HepG2 (cell line): Measurements from ENCODE around the gene SLC9A8. TPM values are rescaled to one million over a fixed set of nuclear protein-coding genes. Genes with fewer than 3 reads are reported as not detected.

ENCODE experiments used
- ATAC-seq: fragments of 200-7000 bp; cut with Tn5 transposase; 3 replicates; pipeline ENCODE4 v1.9.1; 2020; ENCODE audit warnings: mild to moderate bottlenecking, moderate library complexity
- BruUV-seq: library from RNA; stranded (reverse); fragments of 400-500 nt; replicated peaks from 2 replicates; lab custom pipeline; 2021; lab: Mats Ljungman, UMichigan
- CTCF ChIA-PET: fragments of 300-600 bp; formaldehyde crosslinking; extraction: SDS; loops from one replicate; lab custom pipeline; 2021; ENCODE audit warnings: low total read pairs, inconsistent platforms, low intra/inter-chr PET ratio; lab: Yijun Ruan, JAX
- POLR2A ChIA-PET: fragments of 350-600 bp; sonication (Branson Sonifier 250); formaldehyde crosslinking; loops from one replicate; lab custom pipeline; 2020; ENCODE audit warnings: antibody characterized with exemption, inconsistent platforms; lab: Yijun Ruan, JAX
- DNase-seq: peaks from one replicate; pipeline ENCODE4 v3.0.0-alpha.2; 2015; ENCODE audit warnings: low spot score
- FAIRE-seq: peaks from 3 replicates; lab custom pipeline; 2011; peaks lifted over from hg19 to GRCh38; lab: Jason Lieb, UNC
- H2AFZ ChIP-seq: one replicate; pipeline ENCODE4 v1.6.1; 2011; ENCODE audit warnings: low read length, inconsistent platforms
- H3K27ac ChIP-seq: fragments of 300-600 bp; 3 replicates; pipeline ENCODE4 v1.8.0; 2011; ENCODE audit warnings: mixed run types, mild to moderate bottlenecking, mixed read lengths, low read length, inconsistent platforms; ENCODE audit not compliant: insufficient read depth; ENCODE audit errors: extremely low read length
- H3K27me3 ChIP-seq, 2 experiments: fragments of 200-600 bp in 1 of 2; 2 replicates in 1 of 2; 3 replicates in 1 of 2; pipeline versions ENCODE4 v1.6.0 to v1.8.0; 2011; ENCODE audit warnings: low read length in 2 of 2, mild to moderate bottlenecking in 2 of 2, moderate library complexity in 2 of 2, inconsistent platforms in 1 of 2; ENCODE audit not compliant: insufficient read depth in 2 of 2, control insufficient read depth in 1 of 2
- H3K36me3 ChIP-seq, 2 experiments: fragments of 200-600 bp in 1 of 2; replicated peaks in 1 of 2; 2 replicates in 1 of 2; 3 replicates in 1 of 2; pipeline versions ENCODE4 v1.5.1 to v1.8.0; 2011; ENCODE audit warnings: low read length in 2 of 2, inconsistent platforms in 1 of 2; ENCODE audit not compliant: insufficient read depth in 2 of 2, control insufficient read depth in 1 of 2
- H3K4me1 ChIP-seq: 2 replicates; pipeline ENCODE4 v1.5.1; 2012; ENCODE audit warnings: low read length, inconsistent platforms; ENCODE audit not compliant: insufficient read depth
- H3K4me2 ChIP-seq: 2 replicates; pipeline ENCODE4 v1.6.0; 2011; ENCODE audit warnings: low read depth, low read length, inconsistent platforms
- H3K4me3 ChIP-seq, 3 experiments: fragments of 200-600 bp in 1 of 3; sonication (generic), shearing (Covaris generic) in 1 of 3; replicated peaks in 1 of 3; 2 replicates each; pipeline ENCODE4 v1.5.1; 2011 to 2016; ENCODE audit warnings: low read length in 3 of 3, inconsistent platforms in 2 of 3, low read depth in 2 of 3, mild to moderate bottlenecking in 2 of 3, control low read depth in 1 of 3, mixed read lengths in 1 of 3; ENCODE audit not compliant: insufficient read depth in 1 of 3
- H3K79me2 ChIP-seq: one replicate; pipeline ENCODE4 v1.6.1; 2011; ENCODE audit warnings: low read length, inconsistent platforms; ENCODE audit not compliant: insufficient read depth
- H3K9ac ChIP-seq: 2 replicates; pipeline ENCODE4 v1.6.0; 2011; ENCODE audit warnings: mild to moderate bottlenecking, low read depth, low read length, inconsistent platforms; ENCODE audit not compliant: insufficient read depth
- H3K9me3 ChIP-seq: 2 replicates; pipeline ENCODE4 v1.5.1; 2012; ENCODE audit warnings: mild to moderate bottlenecking, low read length
- H4K20me1 ChIP-seq: 2 replicates; pipeline ENCODE4 v1.6.0; 2011; ENCODE audit warnings: inconsistent platforms, mild to moderate bottlenecking, low read length, moderate library complexity; ENCODE audit not compliant: insufficient read depth
- AGO1 ChIP-seq: fragments of 200-400 bp; formaldehyde crosslinking; IDR thresholded peaks from 2 replicates; pipeline ENCODE4 v1.6.1; 2017; ENCODE audit warnings: mild to moderate bottlenecking, low read depth, low read length, moderate library complexity; ENCODE audit not compliant: poor library complexity, severe bottlenecking
- REPIN1 ChIP-seq: sonication (generic); formaldehyde crosslinking; IDR thresholded peaks from 2 replicates; pipeline ENCODE4 v1.8.0; 2022; ENCODE audit warnings: missing genetic modification reagents, low read depth, mild to moderate bottlenecking, borderline replicate concordance
- RORA ChIP-seq: sonication (generic); formaldehyde crosslinking; IDR thresholded peaks from 2 replicates; pipeline ENCODE4 v1.5.0; 2020; ENCODE audit warnings: mild to moderate bottlenecking, missing genetic modification reagents, moderate library complexity
- SRY ChIP-seq: sonication (generic); formaldehyde crosslinking; IDR thresholded peaks from 2 replicates; pipeline ENCODE4 v1.8.0; 2022; ENCODE audit warnings: mild to moderate bottlenecking, missing genetic modification reagents
- ZNF274 ChIP-seq: sonication (generic); formaldehyde crosslinking; IDR thresholded peaks from 2 replicates; pipeline ENCODE4 v1.5.1; 2020; ENCODE audit warnings: mild to moderate bottlenecking, missing genetic modification reagents
- ZNF510 ChIP-seq: sonication (generic); formaldehyde crosslinking; IDR thresholded peaks from 2 replicates; pipeline ENCODE4 v1.4.0; 2020; ENCODE audit warnings: low read depth, mild to moderate bottlenecking, missing genetic modification reagents
- ZNF543 ChIP-seq: sonication (generic); formaldehyde crosslinking; IDR thresholded peaks from 2 replicates; pipeline ENCODE4 v1.4.0; 2020; ENCODE audit warnings: mild to moderate bottlenecking, missing genetic modification reagents
- ZNF780A ChIP-seq: sonication (generic); formaldehyde crosslinking; IDR thresholded peaks from 2 replicates; pipeline ENCODE4 v1.8.0; 2022; ENCODE audit warnings: mild to moderate bottlenecking, missing genetic modification reagents, moderate library complexity
- WGBS: methylation state at CpG from one replicate; pipeline ENCODE4 v1.1.6; 2017; ENCODE audit warnings: low lambda C conversion rate; 5-methylcytosine and 5-hydroxymethylcytosine counted together
- in situ Hi-C: cut with HindIII; loops from 2 replicates; pipeline ENCODE4 v1.10.0; 2017; ENCODE audit warnings: low pct_unique_long_range_greater_than_20kb; ENCODE audit not compliant: extremely low pct_ligation_motif_present
- intact Hi-C: fragments of 100-400 bp; cut with micrococcal nuclease; formaldehyde crosslinking; loops from one replicate; pipeline ENCODE4 v1.10.0; 2022; ENCODE audit not compliant: unreplicated experiment
- polyA plus RNA-seq, 8 experiments: library from polyadenylated mRNA; depleted of rRNA in 3 of 8; stranded (reverse) in 7 of 8; unstranded in 1 of 8; fragments of >200 nt; fragmentation: Illumina TruSeq in 4 of 8; extraction: Trizol in 4 of 8; gene quantifications; 2 replicates each; pipeline versions ENCODE4 v1.2.1 to v1.2.3, GENCODE V29; 2011 to 2016; ENCODE audit warnings: low read depth in 4 of 8, missing spikeins in 1 of 8, mixed read lengths in 1 of 8; ENCODE audit not compliant: insufficient read depth in 1 of 8
- total RNA-seq, 5 experiments: library from RNA; depleted of rRNA; stranded (reverse); fragments of >200 nt; fragmentation: Illumina TruSeq; extraction: Trizol; gene quantifications; 2 replicates each; pipeline ENCODE4 v1.2.3, GENCODE V29; 2016; ENCODE audit warnings: low read depth in 1 of 5
- TF ChIP-seq, protein P1 (sequence below): sonication (generic); formaldehyde crosslinking; IDR thresholded peaks from 2 replicates; pipeline ENCODE4 v1.4.0; 2020; ENCODE audit warnings: missing genetic modification reagents
- TF ChIP-seq, protein P2 (sequence below): sonication (generic); formaldehyde crosslinking; IDR thresholded peaks from 2 replicates; pipeline ENCODE4 v1.4.0; 2020; ENCODE audit warnings: mild to moderate bottlenecking, missing genetic modification reagents
- TF ChIP-seq, protein P3 (sequence below): sonication (generic); formaldehyde crosslinking; IDR thresholded peaks from 2 replicates; pipeline ENCODE4 v1.5.0; 2020; ENCODE audit warnings: missing genetic modification reagents
- TF ChIP-seq, protein P4 (sequence below): sonication (generic); formaldehyde crosslinking; conservative IDR thresholded peaks from 2 replicates; pipeline ENCODE4 v1.4.0; 2020; ENCODE audit warnings: missing genetic modification reagents
- TF ChIP-seq, protein P5 (sequence below): sonication (generic); formaldehyde crosslinking; IDR thresholded peaks from 2 replicates; pipeline ENCODE4 v1.8.0; 2022; ENCODE audit warnings: missing genetic modification reagents, mild to moderate bottlenecking, borderline replicate concordance

SLC9A8 gene
- total and polyA plus RNA-seq, 2 of the 13 experiments (the other 11 are each of a cell fraction or from before 2014, with no cell fraction given) = 4.1 to 7.4 TPM

DNA sequence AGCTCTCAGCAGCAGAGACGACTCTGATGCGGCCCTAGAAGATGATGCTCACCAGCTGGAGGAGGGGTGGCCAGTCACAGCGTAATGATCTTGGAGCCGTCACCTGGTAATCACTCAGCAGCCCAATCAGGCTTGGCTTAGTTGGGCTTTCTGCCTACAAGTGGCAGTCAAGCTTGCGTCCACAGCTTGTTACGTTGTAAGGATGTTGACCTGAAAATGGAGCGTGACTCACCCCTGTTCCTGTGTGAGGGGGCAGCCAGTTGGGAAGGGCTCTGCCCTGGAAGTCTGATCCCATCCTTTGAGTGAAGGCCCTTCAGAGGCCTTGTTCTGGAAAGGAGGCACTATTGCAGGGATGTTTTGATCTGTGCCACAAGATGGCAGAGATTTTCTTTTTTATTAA is 52.9 kb downstream of the SLC9A8 start:
- ATAC-seq (no peak), DNase-seq (no peak), FAIRE-seq (no peak)
- no peak overlapping the region for H3K27ac ChIP-seq
- no peaks in the 10 kb centered on the region for H3K4me1 ChIP-seq
- H3K79me2 ChIP-seq = no peaks in the 10 kb centered on the region
- in situ Hi-C loops (no loop called here), intact Hi-C loops (no loop called here)
- no TSS peak for BruUV-seq
- CTCF ChIA-PET = no interaction called here
- no peak overlapping the region for H3K9ac ChIP-seq
- H3K4me3 ChIP-seq = no peak overlapping the region
- peaks cover 4 to 32% of the 10 kb centered on the region in 2 experiments; a peak in 4 of 5 replicates for H3K36me3 ChIP-seq
- H3K4me2 ChIP-seq = no peak overlapping the region
- no peak overlapping the region for H2AFZ ChIP-seq
- POLR2A ChIA-PET = no interaction called here
- H3K9me3 ChIP-seq = no peaks in the 10 kb centered on the region
- H4K20me1 ChIP-seq = no peaks in the 10 kb centered on the region
- WGBS = 84% methylated on average over 7 of the region's 7 CpGs
- no peaks in the 10 kb centered on the region for H3K27me3 ChIP-seq
- no peak for TF ChIP-seq RORA
- TF ChIP-seq, protein P1, sequence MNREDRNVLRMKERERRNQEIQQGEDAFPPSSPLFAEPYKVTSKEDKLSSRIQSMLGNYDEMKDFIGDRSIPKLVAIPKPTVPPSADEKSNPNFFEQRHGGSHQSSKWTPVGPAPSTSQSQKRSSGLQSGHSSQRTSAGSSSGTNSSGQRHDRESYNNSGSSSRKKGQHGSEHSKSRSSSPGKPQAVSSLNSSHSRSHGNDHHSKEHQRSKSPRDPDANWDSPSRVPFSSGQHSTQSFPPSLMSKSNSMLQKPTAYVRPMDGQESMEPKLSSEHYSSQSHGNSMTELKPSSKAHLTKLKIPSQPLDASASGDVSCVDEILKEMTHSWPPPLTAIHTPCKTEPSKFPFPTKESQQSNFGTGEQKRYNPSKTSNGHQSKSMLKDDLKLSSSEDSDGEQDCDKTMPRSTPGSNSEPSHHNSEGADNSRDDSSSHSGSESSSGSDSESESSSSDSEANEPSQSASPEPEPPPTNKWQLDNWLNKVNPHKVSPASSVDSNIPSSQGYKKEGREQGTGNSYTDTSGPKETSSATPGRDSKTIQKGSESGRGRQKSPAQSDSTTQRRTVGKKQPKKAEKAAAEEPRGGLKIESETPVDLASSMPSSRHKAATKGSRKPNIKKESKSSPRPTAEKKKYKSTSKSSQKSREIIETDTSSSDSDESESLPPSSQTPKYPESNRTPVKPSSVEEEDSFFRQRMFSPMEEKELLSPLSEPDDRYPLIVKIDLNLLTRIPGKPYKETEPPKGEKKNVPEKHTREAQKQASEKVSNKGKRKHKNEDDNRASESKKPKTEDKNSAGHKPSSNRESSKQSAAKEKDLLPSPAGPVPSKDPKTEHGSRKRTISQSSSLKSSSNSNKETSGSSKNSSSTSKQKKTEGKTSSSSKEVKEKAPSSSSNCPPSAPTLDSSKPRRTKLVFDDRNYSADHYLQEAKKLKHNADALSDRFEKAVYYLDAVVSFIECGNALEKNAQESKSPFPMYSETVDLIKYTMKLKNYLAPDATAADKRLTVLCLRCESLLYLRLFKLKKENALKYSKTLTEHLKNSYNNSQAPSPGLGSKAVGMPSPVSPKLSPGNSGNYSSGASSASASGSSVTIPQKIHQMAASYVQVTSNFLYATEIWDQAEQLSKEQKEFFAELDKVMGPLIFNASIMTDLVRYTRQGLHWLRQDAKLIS = no peak
- TF ChIP-seq, protein P2, sequence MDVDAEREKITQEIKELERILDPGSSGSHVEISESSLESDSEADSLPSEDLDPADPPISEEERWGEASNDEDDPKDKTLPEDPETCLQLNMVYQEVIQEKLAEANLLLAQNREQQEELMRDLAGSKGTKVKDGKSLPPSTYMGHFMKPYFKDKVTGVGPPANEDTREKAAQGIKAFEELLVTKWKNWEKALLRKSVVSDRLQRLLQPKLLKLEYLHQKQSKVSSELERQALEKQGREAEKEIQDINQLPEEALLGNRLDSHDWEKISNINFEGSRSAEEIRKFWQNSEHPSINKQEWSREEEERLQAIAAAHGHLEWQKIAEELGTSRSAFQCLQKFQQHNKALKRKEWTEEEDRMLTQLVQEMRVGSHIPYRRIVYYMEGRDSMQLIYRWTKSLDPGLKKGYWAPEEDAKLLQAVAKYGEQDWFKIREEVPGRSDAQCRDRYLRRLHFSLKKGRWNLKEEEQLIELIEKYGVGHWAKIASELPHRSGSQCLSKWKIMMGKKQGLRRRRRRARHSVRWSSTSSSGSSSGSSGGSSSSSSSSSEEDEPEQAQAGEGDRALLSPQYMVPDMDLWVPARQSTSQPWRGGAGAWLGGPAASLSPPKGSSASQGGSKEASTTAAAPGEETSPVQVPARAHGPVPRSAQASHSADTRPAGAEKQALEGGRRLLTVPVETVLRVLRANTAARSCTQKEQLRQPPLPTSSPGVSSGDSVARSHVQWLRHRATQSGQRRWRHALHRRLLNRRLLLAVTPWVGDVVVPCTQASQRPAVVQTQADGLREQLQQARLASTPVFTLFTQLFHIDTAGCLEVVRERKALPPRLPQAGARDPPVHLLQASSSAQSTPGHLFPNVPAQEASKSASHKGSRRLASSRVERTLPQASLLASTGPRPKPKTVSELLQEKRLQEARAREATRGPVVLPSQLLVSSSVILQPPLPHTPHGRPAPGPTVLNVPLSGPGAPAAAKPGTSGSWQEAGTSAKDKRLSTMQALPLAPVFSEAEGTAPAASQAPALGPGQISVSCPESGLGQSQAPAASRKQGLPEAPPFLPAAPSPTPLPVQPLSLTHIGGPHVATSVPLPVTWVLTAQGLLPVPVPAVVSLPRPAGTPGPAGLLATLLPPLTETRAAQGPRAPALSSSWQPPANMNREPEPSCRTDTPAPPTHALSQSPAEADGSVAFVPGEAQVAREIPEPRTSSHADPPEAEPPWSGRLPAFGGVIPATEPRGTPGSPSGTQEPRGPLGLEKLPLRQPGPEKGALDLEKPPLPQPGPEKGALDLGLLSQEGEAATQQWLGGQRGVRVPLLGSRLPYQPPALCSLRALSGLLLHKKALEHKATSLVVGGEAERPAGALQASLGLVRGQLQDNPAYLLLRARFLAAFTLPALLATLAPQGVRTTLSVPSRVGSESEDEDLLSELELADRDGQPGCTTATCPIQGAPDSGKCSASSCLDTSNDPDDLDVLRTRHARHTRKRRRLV = no peak
- TF ChIP-seq, protein P3, sequence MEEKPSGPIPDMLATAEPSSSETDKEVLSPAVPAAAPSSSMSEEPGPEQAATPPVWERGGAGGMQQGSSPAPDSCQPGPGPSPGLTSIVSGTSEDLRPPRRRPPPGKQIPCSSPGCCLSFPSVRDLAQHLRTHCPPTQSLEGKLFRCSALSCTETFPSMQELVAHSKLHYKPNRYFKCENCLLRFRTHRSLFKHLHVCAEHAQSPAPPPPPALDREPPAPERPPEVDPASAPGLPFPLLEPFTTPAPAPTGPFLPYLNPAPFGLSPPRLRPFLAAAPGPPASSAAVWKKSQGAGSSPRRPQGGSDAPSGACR (CRISPR knock-in tag) = no peak
- TF ChIP-seq, protein P4, sequence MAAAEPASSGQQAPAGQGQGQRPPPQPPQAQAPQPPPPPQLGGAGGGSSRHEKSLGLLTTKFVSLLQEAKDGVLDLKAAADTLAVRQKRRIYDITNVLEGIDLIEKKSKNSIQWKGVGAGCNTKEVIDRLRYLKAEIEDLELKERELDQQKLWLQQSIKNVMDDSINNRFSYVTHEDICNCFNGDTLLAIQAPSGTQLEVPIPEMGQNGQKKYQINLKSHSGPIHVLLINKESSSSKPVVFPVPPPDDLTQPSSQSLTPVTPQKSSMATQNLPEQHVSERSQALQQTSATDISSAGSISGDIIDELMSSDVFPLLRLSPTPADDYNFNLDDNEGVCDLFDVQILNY = no peak
- no peak for TF ChIP-seq AGO1
- TF ChIP-seq REPIN1 (CRISPR knock-in tag) = no peak
- no peak for TF ChIP-seq SRY (CRISPR knock-in tag)
- TF ChIP-seq, protein P5, sequence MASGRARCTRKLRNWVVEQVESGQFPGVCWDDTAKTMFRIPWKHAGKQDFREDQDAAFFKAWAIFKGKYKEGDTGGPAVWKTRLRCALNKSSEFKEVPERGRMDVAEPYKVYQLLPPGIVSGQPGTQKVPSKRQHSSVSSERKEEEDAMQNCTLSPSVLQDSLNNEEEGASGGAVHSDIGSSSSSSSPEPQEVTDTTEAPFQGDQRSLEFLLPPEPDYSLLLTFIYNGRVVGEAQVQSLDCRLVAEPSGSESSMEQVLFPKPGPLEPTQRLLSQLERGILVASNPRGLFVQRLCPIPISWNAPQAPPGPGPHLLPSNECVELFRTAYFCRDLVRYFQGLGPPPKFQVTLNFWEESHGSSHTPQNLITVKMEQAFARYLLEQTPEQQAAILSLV (CRISPR knock-in tag) = no peak
- TF ChIP-seq ZNF780A (CRISPR knock-in tag) = no peak
- TF ChIP-seq ZNF274 (CRISPR knock-in tag) = no peak
- no peak for TF ChIP-seq ZNF543 (CRISPR knock-in tag)
- no peak for TF ChIP-seq ZNF510
